GM12878 (cell line): Measurements from ENCODE around the gene DCAF7. TPM values are rescaled to one million over a fixed set of nuclear protein-coding genes. Genes with fewer than 3 reads are reported as not detected.

ENCODE experiments used
- ATAC-seq: fragments of 200-7000 bp; cut with Tn5 transposase; 3 replicates; pipeline ENCODE4 v1.9.1; 2020; ENCODE audit warnings: mild to moderate bottlenecking, moderate library complexity
- BruUV-seq: library from RNA; stranded (reverse); fragments of 400-500 nt; replicated peaks from 2 replicates; lab custom pipeline; 2021; lab: Mats Ljungman, UMichigan
- CTCF ChIA-PET: fragments of 300-600 bp; sonication (Branson Sonifier 250); formaldehyde crosslinking; extraction: SDS; loops from one replicate; lab custom pipeline; 2021; ENCODE audit warnings: inconsistent platforms; lab: Yijun Ruan, JAX
- POLR2A ChIA-PET: fragments of 350-600 bp; formaldehyde crosslinking; extraction: SDS; loops from one replicate; lab custom pipeline; 2021; ENCODE audit warnings: inconsistent platforms; lab: Charles Lee
- RAD21 ChIA-PET: fragments of 300-600 bp; sonication (Branson Sonifier 250); formaldehyde crosslinking; loops from one replicate; lab custom pipeline; 2023; ENCODE audit warnings: antibody characterized with exemption; ENCODE audit not compliant: unreplicated experiment; lab: Charles Lee
- SMC1A ChIA-PET: fragments of 300-600 bp; sonication (Branson Sonifier 250); formaldehyde crosslinking; loops from one replicate; lab custom pipeline; 2023; ENCODE audit not compliant: unreplicated experiment, uncharacterized antibody; lab: Charles Lee
- DNase-seq: peaks from one replicate; pipeline ENCODE4 v3.0.0-alpha.2; 2011; ENCODE audit warnings: low read depth, low spot score
- FAIRE-seq: peaks from 3 replicates; lab custom pipeline; 2011; peaks lifted over from hg19 to GRCh38; lab: Jason Lieb, UNC
- H2AFZ ChIP-seq: 2 replicates; pipeline ENCODE4 v1.6.0; 2011; ENCODE audit warnings: low read depth, low read length, control low read depth; ENCODE audit not compliant: control insufficient read depth
- H3K27ac ChIP-seq: 2 replicates; pipeline ENCODE4 v1.5.1; 2011; ENCODE audit warnings: control low read depth; ENCODE audit not compliant: control insufficient read depth, insufficient read depth
- H3K27me3 ChIP-seq, 2 experiments: replicated peaks in 1 of 2; 2 replicates each; pipeline versions ENCODE4 v1.6.0 to v1.6.1; 2011; ENCODE audit warnings: low read length in 1 of 2; ENCODE audit not compliant: control insufficient read depth in 2 of 2, insufficient read depth in 2 of 2
- H3K36me3 ChIP-seq, 2 experiments: 2 replicates each; pipeline ENCODE4 v1.5.1; 2011; ENCODE audit warnings: low read length in 1 of 2; ENCODE audit not compliant: control insufficient read depth in 2 of 2, insufficient read depth in 2 of 2
- H3K4me1 ChIP-seq: 2 replicates; pipeline ENCODE4 v1.6.1; 2011; ENCODE audit warnings: mild to moderate bottlenecking, low read length, moderate library complexity, mixed read lengths; ENCODE audit not compliant: control insufficient read depth, insufficient read depth
- H3K4me2 ChIP-seq: 2 replicates; pipeline ENCODE4 v1.6.0; 2011; ENCODE audit warnings: control low read depth; ENCODE audit not compliant: control insufficient read depth, insufficient read depth
- H3K4me3 ChIP-seq: fragments of 200-600 bp; sonication (generic); 2 replicates; pipeline ENCODE4 v1.5.1; 2016
- H3K79me2 ChIP-seq: 2 replicates; pipeline ENCODE4 v1.6.0; 2011; ENCODE audit warnings: low read length; ENCODE audit not compliant: control insufficient read depth, insufficient read depth
- H3K9ac ChIP-seq: 2 replicates; pipeline ENCODE4 v1.8.0; 2011; ENCODE audit warnings: low read length, control low read depth, mixed read lengths; ENCODE audit not compliant: control insufficient read depth, insufficient read depth
- H3K9me3 ChIP-seq: replicated peaks from 3 replicates; pipeline ENCODE4 v1.5.1; 2011; ENCODE audit warnings: mild to moderate bottlenecking, low read length; ENCODE audit not compliant: control insufficient read depth, insufficient read depth
- H4K20me1 ChIP-seq: 2 replicates; pipeline ENCODE4 v1.6.0; 2011; ENCODE audit not compliant: control insufficient read depth, insufficient read depth
- ASH2L ChIP-seq: fragments of 300-600, 200-600 bp; sonication (generic); IDR thresholded peaks from 2 replicates; pipeline ENCODE4 v1.6.1; 2017; ENCODE audit warnings: low read depth, mild to moderate bottlenecking, borderline replicate concordance
- CHD2 ChIP-seq: IDR thresholded peaks from 2 replicates; pipeline ENCODE4 v1.6.1; 2011; ENCODE audit warnings: low read depth, low read length, improper control_type of control experiment, borderline replicate concordance
- FOXK2 ChIP-seq: fragments of 450-650 bp; IDR thresholded peaks from 2 replicates; pipeline ENCODE4 v1.6.1; 2017; ENCODE audit warnings: mild to moderate bottlenecking, moderate library complexity
- GATAD2B ChIP-seq: fragments of 450-650 bp; conservative IDR thresholded peaks from 2 replicates; pipeline ENCODE4 v1.6.1; 2017; ENCODE audit warnings: low read depth, mild to moderate bottlenecking, moderate library complexity
- SPI1 ChIP-seq: IDR thresholded peaks from 2 replicates; pipeline ENCODE4 v1.6.1; 2011; ENCODE audit warnings: low read depth, mild to moderate bottlenecking, low read length, moderate library complexity, borderline replicate concordance; ENCODE audit not compliant: insufficient read depth
- ZNF274 ChIP-seq: IDR thresholded peaks from one replicate; pipeline ENCODE4 v1.8.0; 2011; ENCODE audit not compliant: insufficient read length, insufficient read depth
- ZNF384 ChIP-seq: IDR thresholded peaks from 2 replicates; pipeline ENCODE4 v1.6.1; 2012; ENCODE audit warnings: low read depth, mild to moderate bottlenecking, low read length, improper control_type of control experiment, borderline replicate concordance
- WGBS: methylation state at CpG from one replicate; pipeline ENCODE4 v1.1.6; 2016; ENCODE audit warnings: low lambda C conversion rate; ENCODE audit not compliant: insufficient replicate concordance, insufficient coverage; ENCODE audit errors: missing lambda C conversion rate; 5-methylcytosine and 5-hydroxymethylcytosine counted together
- in situ Hi-C: fragments of 300-500 bp; cut with MboI; formaldehyde crosslinking; loops from 9 replicates; pipeline ENCODE4 v1.14.3; 2018; ENCODE audit warnings: mixed read lengths
- intact Hi-C: fragments of 100-400 bp; cut with micrococcal nuclease; formaldehyde crosslinking; loops from one replicate; pipeline ENCODE4 v1.14.2; 2022; ENCODE audit not compliant: unreplicated experiment
- polyA plus RNA-seq, 11 experiments: library from polyadenylated mRNA; depleted of rRNA in 4 of 11; unstranded in 6 of 11; stranded (reverse) in 5 of 11; fragments of >200 nt; fragmentation: Nextera tagmentation in 4 of 11; fragmentation: Illumina TruSeq in 1 of 11; extraction: Ambion mirVana in 4 of 11; extraction: Trizol in 1 of 11; gene quantifications; 1 replicate in 1 of 11; 2 replicates in 10 of 11; pipeline versions ENCODE4 v1.2.1 to v1.2.3, GENCODE V29; 2011 to 2016; ENCODE audit warnings: inconsistent platforms in 2 of 11, missing spikeins in 2 of 11, low read depth in 1 of 11
- total RNA-seq, 4 experiments: library from RNA; depleted of rRNA in 3 of 4; stranded (reverse); fragments of >200 nt in 3 of 4; fragmentation: Illumina TruSeq in 1 of 4; extraction: Trizol in 1 of 4; gene quantifications; 2 replicates each; pipeline versions ENCODE4 v1.2.1 to v1.2.3, GENCODE V29; 2013 to 2021
- TF ChIP-seq, protein P1 (sequence below): IDR thresholded peaks from 2 replicates; pipeline ENCODE4 v1.6.1; 2012; ENCODE audit warnings: low read depth, low read length, improper control_type of control experiment

Gene DCAF7
- total and polyA plus RNA-seq, 10 of the 15 experiments (the other 5 are each of a cell fraction or from before 2014, with no cell fraction given), result 27.0 to 103 (median 54.5) TPM

GRCh38 chr17:63623786-63624530 is 73.7 kb downstream of the DCAF7 start:
- ChIA-PET CTCF (interaction anchor here (0.6 to 3.3 kb wide), 5 partner anchors 43 to 198 kb away, joined by 3 to 12 read pairs (median 3); no protein-coding TSS in a partner anchor), SMC1A (interaction anchor here (0.7 to 3.3 kb wide), 12 partner anchors 11 to 198 kb away, joined by 3 to 19 read pairs (median 4); no protein-coding TSS in a partner anchor), POLR2A (interaction anchor here (1.5 kb wide), 1 partner anchor 22 kb away, joined by 5 read pairs; no protein-coding TSS in a partner anchor), RAD21 (interaction anchor here (0.9 to 2.8 kb wide), 4 partner anchors 12 to 87 kb away, joined by 3 to 9 read pairs (median 4); no protein-coding TSS in a partner anchor)
- in situ Hi-C loops, result no loop called here
- no peak overlapping the region for H3K27ac ChIP-seq
- peaks cover 5% of the 10 kb centered on the region; the same call in 1 of the 2 replicates for H3K4me1 ChIP-seq
- TF ChIP-seq FOXK2 (no peak), CHD2 (no peak), ASH2L (no peak), ZNF274 (no peak), ZNF384 (no peak), SPI1 (peak; percentile 22; the same call in 1 of the 2 replicates), GATAD2B (no peak)
- TF ChIP-seq, protein P1, sequence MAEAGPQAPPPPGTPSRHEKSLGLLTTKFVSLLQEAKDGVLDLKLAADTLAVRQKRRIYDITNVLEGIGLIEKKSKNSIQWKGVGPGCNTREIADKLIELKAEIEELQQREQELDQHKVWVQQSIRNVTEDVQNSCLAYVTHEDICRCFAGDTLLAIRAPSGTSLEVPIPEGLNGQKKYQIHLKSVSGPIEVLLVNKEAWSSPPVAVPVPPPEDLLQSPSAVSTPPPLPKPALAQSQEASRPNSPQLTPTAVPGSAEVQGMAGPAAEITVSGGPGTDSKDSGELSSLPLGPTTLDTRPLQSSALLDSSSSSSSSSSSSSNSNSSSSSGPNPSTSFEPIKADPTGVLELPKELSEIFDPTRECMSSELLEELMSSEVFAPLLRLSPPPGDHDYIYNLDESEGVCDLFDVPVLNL, result no peak
- WGBS, result 55% methylated on average over 7 of the region's 7 CpGs
- no peak overlapping the region for H2AFZ ChIP-seq
- H3K27me3 ChIP-seq, result no peaks in the 10 kb centered on the region
- no TSS peak for BruUV-seq
- H4K20me1 ChIP-seq, result no peaks in the 10 kb centered on the region
- H3K4me3 ChIP-seq, result peak overlapping the region; percentile 99
- H3K4me2 ChIP-seq, result peak overlapping the region; percentile 81
- no peak for DNase-seq
- FAIRE-seq, result no peak
- intact Hi-C loops, result loop anchor here (2.0 to 10.0 kb wide), 3 partner anchors 72 to 151 kb away; partner anchors contain the start of genes CCDC47, DCAF7 and DDX42
- ATAC-seq, result no peak
- H3K36me3 ChIP-seq, result no peaks in the 10 kb centered on the region
- H3K9me3 ChIP-seq, result no peaks in the 10 kb centered on the region
- peak overlapping the region; percentile 35; the same call in 1 of the 2 replicates for H3K9ac ChIP-seq
- H3K79me2 ChIP-seq, result peaks cover 33% of the 10 kb centered on the region
